HG03175 (cell line): Measurements from ENCODE around the gene CBX1.
"Not testable (repeated sequence)": the region's sequence is repeated elsewhere in the genome, so short reads cannot be mapped to it uniquely, and the experiment has no call there.

Experiments
- ATAC-seq: cut with Tn5 transposase; IDR thresholded peaks from one replicate; pipeline ENCODE4 v1.9.1; 2021; ENCODE audit warnings: mild to moderate bottlenecking, moderate library complexity; ENCODE audit not compliant: unreplicated experiment

Gene CBX1

DNA sequence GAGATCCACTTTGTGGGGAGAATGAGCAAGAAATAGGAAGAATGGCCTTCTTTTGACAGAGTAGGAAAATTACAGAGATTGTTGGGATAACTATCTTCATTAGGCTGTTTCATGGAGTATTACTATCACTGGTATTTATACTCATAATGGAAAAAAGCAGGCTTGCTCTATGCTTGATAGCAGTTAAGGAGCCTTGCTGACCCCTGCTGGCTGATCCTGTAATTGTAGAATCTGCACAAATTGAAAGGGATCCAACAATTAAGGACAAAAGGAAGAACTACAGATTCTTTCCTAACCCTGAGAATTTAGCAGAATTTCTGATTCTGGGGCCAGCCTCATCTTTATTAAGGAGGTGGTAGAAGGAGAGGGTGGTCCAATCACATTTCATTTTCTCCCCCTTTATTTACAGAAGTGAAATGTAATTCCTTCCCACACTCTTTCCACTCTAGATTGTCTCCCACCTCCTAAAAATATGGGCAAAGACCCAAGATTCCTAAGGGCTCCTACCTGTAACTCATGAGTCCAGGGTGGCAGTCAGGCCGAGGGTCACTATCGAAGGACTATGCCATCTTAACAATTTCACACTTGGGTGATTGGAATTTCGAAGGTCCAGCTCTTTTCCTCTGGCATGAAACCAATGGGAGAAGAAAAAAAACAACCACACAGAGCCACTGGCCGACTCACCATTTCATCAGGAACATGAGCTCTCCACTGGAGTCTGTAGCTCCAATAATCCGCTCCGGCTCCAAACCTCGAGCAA, 26.8 kb downstream of the CBX1 start:
- no peak for ATAC-seq

DNA sequence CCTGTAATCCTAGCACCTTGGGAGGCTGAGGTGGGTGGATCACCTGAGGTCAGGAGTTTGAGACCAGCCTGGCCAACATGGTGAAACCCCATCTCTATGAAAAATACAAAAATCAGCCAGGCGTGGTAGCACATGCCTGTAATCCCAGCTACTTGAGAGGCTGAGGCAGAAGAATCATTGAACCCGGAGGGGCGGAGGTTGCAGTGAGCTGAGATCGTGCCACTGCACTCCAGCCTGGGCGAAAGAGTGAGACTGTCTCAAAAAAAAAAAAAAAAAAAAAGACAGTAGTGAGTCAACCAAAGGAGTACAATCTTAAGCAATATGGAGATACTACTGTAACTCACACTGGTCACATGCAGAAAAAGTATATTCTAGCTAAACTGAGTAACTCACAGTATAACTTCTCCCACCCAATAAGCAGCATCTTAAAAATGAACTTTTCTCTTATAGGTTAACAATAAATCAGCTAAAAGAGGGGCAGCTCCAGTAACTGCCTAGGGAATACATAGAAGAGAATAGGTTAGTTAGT, 27.6 kb downstream of the CBX1 start:
- ATAC-seq, result not testable (repeated sequence)

DNA sequence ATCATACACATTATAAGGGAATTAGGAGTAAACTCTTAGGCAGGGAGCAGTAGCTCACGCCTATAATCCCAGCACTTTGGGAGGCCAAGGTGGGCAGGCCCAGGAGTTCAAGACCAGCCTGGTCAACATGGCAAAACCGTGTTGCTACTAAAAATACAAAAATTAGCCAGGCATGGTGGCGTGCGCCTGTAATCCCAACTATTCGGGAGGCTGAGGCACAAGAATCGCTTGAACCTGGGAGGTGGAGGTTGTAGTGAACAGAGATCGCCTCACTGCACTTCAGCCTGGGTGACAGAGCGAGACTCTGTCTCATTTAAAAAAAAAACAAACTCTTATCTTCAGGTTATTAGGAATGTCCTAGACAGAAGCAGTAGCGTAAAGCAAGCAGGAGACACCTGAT, 28.5 kb downstream of the CBX1 start:
- ATAC-seq, result not testable (repeated sequence)

DNA sequence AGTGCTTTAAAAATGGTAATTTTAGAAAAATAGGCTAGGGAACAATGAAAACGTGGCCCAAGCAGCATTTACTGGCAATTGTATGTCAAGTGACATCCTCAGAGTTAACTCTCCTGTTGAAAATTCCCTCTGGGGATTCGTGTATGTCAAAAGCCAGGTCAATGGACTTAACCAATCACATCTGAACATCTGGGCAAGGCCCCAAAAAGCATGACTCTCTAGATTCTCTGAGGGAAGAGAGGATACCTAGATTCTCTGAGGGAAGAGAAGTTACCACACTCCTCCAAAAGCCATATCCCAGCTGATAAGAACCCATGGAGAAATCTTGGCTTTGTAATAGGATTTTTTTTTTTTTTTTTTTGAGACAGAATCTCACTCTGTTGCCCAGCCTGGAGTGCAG, 29.6 kb downstream of the CBX1 start:
- ATAC-seq, result no peak

DNA sequence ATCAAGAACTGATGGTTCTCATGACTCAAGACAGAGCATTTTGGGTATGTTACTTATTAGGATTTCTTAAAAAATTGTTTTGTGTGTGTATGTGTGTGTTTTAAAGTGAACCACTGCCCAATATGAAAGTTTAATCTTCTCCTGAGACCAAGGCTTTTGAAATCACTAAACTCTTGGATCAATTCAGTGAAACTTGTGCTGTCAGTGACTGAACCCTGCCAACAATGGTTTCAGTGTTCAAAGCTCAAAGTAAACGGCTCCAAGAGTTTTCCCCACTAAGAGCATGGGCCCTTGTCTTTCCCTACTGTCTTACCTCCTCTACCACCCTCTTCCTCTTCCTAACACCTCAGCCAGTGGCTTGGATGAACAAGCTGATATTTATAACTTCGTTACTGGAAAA, 31.1 kb downstream of the CBX1 start:
- no peak for ATAC-seq

DNA sequence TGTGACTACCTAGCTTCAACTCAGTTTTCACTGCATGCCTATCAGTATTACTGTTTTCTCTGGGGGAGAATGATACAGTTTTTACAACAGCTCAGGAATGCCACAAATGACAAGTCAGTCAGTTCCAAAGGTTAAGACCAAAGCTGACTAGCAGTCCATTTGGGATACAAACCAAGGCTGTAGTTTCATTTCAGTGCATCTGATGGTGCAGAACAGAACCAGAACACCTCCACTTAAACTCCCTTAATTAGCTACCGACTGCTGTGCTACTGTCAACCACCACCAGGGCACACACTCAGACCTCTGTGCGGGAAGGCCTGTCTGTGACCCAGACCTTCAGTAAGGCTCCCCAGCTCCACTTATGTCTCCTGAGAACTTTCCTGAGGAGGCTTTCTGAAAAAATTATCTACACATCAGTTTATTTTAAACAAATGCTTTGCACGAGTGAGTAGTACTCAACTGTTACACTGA, 32.8 kb downstream of the CBX1 start:
- no peak for ATAC-seq

DNA sequence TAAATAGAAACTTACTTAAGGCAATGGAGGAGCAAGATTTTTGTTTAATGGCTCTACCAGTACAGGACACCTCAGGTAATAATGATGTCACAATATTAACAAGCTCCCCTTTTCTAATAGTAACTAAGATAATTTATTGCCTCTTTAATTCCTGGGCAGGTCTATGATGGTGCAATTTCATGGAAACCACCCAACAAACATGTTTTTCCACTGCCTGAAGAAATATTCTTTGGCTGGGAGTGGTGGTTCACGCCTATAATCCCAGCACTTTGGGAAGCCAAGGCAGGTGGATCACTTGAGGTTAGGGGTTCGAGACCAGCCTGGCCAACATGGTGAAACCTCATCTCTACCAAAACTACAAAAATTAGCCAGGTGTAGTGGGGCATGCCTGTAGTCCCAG, 33.5 kb downstream of the CBX1 start:
- ATAC-seq, result not testable (repeated sequence)

DNA sequence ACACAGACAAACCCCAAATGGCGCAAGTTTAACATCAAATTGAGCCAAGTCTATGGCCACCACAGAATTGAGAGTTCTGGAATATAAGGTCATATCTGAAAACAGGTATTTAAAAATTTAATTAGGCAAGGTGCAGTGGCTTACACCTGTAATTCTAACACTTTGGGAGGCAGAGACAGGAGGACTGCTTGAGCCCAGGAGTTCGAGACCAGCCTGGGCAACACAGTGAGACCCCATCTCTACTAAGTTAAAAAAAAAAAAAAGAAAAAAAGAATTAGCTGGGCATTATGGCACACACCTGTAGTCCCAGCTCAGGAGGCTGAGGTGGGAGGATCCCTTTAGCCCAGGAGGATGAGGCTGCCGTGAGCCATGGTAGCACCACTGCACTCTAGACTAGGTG, 34.0 kb downstream of the CBX1 start:
- no peak for ATAC-seq

DNA sequence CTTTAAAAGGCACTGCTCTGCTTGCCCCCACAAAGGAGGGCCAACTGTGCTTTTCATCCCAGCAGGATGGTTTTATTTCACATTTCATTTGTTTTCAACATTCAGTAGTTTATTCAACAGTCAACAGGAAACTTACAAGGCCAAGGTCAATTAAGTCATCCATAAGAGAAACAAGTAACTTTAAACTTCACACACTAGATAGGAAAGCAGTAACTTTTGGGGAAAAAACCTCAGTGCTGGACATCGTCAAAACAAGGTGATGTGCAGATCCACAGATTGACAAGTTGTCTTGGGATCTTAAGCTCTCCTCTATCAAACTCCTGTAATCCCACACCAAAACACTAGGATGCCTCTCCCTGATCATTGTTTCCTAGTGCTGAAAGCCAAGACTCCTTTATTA, 34.6 kb downstream of the CBX1 start:
- no peak for ATAC-seq

DNA sequence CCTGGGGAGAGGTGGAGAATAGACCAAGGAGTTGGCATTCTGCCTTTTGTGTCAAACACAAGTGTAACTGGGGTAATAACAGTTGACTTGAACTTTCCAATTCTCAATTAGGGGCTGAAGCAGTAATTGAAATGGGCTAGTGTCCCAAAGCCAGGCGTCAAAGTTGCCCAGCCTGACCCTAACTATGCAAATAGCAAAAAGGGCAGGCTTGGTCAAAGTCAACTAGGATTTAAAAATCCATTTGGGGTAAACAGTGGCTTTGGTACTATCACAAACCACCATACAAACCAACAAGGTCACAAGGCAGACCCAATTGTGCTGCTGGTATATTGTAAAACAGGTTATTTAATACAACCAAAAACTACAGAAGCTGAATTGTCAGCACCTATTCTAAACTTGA, 35.1 kb downstream of the CBX1 start:
- no peak for ATAC-seq

DNA sequence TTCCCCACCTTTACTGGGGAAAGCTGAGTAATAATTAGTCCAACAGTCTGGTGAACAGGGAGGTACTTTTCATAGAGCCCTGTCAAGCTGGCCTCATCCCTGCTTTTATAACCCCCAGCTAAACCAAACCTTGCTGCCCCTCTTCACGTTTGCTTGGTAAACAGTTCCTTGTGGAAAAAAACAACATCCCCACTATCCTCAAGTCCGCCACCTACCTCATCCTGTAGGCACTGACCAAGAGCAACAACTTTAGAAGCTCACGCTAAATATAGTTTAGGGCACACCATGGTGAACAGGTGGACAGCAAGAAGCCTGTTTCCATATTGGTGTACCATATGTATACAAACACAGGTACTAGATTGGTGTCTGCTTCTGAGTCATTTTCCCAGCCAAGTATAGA, 36.6 kb downstream of the CBX1 start:
- no peak for ATAC-seq

DNA sequence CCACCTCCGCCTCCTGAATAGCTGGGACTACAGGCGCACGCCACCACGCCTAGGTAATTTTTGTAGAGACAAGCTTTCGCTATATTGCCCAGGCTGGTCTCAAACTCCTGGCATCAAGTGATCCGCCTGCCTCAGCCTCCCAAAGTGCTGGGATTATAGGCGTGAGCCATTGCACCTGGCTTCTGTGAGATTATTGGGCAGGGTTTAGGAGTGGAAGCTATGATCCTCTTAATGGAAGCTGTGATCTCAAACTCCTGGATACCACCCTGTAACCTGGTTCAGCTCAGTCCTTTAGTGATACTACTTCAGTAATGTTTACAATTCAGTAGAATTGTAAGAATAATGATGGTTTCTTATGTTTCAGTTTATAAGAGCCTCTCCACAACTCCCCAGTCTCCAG, 39.0 kb downstream of the CBX1 start:
- ATAC-seq, result no peak

DNA sequence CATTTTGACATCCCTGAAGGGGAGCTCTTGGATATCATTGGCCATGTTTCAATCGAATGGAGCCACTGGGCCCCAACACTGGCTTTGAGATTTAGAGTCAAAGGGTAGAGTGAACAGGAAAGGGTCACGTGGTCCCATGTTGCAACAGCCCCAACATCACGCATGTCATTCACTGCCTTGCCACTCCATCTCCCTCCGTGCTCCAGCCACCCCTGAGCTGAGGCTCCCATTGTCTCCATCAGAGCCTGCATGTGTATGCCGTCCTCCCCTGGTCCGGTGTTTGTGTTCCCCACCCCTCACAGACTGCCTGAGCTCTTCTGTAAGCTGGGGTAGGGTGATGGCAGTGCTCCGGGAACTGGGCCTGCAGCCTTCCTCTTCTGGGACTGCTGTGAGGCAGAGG, 41.0 kb downstream of the CBX1 start:
- ATAC-seq, result no peak

DNA sequence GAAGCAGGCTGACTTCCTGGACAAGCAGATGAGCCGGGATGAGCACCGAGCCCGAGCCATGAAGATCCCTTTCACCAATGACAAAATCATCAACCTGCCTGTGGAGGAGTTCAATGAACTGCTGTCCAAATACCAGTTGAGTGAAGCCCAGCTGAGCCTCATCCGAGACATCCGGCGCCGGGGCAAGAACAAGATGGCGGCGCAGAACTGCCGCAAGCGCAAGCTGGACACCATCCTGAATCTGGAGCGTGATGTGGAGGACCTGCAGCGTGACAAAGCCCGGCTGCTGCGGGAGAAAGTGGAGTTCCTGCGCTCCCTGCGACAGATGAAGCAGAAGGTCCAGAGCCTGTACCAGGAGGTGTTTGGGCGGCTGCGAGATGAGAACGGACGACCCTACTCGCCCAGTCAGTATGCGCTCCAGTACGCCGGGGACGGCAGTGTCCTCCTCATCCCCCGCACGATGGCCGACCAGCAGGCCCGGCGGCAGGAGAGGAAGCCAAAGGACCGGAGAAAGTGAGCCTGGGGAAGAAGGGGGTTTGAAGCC, 42.1 kb downstream of the CBX1 start:
- ATAC-seq, result no peak

DNA sequence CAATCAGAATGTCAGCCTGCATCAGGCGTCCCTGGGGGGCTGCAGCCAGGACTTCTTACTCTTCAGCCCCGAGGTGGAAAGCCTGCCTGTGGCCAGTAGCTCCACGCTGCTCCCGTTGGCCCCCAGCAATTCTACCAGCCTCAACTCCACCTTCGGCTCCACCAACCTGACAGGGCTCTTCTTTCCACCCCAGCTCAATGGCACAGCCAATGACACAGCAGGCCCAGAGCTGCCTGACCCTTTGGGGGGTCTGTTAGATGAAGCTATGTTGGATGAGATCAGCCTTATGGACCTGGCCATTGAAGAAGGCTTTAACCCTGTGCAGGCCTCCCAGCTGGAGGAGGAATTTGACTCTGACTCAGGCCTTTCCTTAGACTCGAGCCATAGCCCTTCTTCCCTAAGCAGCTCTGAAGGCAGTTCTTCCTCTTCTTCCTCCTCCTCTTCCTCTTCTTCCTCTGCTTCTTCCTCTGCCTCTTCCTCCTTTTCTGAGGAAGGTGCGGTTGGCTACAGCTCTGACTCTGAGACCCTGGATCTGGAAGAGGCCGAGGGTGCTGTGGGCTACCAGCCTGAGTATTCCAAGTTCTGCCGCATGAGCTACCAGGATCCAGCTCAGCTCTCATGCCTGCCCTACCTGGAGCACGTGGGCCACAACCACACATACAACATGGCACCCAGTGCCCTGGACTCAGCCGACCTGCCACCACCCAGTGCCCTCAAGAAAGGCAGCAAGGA, 42.7 kb downstream of the CBX1 start:
- ATAC-seq, result no peak

DNA sequence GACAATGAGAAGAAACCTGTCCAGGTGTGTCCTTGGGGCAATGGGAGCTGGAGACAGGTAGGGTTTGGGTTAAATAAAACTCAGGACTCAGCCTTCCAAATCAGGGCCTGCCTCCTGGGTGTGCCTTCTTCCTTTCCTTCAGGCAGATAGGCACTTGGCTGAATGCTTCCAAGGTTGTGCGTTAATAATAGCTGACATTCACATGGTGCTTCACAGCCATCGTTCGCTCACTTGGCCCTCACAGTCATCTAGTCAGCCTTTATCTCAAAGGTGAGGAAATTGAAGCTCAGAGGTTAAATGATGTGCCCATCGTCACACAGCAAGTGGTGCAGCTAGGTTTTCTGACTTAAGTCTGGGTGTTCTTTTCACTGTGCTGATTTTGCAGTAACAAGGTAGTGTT, 43.7 kb downstream of the CBX1 start:
- no peak for ATAC-seq

DNA sequence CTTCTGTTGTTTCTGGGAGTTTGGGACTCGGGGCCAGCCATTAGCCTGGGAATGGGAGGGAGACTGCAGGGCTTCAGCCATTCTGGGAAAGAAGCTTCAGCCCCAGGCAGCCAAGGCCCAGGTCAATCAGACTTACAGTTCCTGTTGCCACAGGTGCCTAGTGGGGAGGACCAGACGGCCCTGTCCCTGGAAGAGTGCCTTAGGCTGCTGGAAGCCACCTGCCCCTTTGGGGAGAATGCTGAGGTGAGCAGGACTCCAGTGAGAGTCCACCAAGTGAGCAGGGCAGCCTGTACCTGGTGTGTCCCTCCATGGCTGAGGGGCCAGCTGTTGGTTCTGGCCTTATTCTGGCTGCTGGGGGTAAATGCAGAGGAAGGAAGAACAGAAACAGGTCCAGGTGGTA, 44.4 kb downstream of the CBX1 start:
- ATAC-seq, result no peak

DNA sequence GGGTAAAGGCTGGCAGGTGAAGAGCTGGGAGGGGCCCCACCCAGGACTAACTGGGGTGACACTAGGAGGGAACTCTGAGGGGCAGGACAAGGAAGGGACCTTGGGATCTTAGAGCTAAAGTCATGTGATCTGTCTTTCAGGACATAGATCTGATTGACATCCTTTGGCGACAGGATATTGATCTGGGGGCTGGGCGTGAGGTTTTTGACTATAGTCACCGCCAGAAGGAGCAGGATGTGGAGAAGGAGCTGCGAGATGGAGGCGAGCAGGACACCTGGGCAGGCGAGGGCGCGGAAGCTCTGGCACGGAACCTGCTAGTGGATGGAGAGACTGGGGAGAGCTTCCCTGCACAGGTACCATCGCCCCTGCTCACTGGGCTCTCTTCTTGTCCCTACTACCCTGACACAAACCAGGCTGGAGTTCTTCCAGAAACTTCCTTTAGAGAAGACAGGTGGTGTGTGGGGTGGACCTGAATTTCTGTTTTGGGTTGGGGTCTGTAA, 45.0 kb downstream of the CBX1 start:
- ATAC-seq, result no peak

DNA sequence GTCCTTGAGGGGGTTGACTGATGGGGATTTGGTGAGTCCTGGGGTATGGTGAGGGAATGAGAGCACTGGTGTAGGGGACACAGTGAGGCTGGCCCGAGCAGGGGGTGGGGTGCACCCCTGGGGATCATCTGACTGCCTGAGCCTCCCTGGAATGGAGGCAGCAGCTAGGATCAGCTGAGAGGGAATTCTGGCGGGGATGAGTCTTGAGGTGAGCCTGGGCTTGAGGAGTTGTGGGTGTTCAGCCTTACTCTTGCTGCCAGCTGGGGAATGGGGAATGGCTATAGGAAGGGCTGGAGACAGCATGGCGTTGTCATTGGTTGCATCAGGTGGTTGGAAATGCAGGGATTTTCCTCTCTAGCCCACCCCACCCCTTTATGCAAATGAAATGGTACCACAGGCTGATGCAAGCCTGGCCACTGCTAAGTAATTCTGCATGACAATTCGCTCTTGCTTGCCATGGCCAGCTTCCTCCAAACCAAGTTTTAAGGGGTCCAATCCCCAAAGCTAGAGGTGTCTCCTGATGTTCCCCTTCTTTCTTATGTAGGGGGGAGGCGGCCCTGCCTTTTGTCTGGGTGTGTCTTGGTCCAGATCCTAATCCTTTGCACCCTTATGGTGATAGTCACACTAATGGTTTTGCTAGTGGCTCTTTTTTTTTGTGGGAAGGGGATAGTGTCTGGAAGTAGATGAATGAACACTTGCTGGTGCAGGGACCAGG, 45.6 kb downstream of the CBX1 start:
- ATAC-seq, result no peak

DNA sequence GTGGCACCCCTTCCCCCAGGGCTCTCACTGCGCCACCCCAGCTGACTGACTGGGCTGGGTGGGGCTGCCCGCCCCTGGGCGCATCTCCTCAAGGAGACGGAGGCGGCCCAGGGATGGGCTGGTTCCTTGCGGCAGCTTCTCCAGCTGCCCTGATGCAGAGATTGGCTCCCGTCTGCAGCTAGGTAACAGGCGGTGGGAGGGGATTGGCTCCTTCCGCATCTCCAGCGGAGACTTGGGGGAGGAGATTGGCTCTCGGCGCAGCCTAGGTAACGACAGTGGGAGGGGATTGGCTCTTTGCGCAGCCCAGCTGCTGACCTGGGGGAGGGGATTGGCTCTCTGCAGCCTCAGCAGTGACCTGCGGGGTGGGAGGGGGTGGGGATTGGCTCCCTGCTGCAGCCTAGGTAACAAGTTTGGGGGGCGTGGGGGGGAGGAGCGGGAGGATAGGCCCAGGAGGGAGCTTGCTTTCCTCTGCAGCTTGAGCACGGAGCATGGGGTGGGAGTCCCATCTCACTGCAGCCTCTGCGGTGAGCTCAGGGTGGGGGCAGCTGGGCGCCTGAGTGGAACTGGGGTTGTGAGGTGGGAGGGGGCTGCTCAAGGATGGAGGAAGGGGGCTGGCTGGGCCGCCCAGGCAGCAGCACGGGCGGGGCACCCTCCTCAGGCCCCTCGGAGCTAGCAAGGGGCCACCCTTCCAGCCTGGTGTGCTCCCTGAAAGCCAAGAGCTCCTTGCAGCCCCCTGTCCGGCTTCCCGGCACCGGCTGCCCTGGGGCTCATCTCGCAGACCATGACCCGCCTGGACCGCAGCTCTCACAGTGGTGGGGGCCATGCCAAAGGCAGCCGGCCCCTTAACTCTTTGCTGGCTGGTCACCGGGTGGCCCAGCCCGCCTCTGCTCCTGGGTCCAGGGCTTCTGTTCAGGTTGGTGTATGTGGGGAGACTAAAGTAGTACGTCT, 46.8 kb downstream of the CBX1 start:
- no peak for ATAC-seq
